Psoas muscle (tissue), 8 donors: ENCODE results near the gene TET2. TPM values are rescaled to one million over a fixed set of nuclear protein-coding genes. Genes with fewer than 3 reads are reported as not detected.

ENCODE experiments used
- ATAC-seq, 4 donors: fragments of 200-7000 bp; cut with Tn5 transposase; one replicate each; pipeline ENCODE4 v1.9.1; 2020; ENCODE audit warnings: moderate library complexity in 3 of 4, mild to moderate bottlenecking in 2 of 4
- DNase-seq, 2 donors: peaks; one replicate each; pipeline ENCODE4 v3.0.0-alpha.2; 2020
- H3K27ac ChIP-seq: fragments of 200-600 bp; one replicate; pipeline ENCODE4 v1.8.0; 2022
- H3K27me3 ChIP-seq, 3 donors: fragments of 200-600 bp in 1 of 3; one replicate each; pipeline versions ENCODE4 v1.6.1 to v1.8.0; 2013 to 2022; ENCODE audit warnings: low read length in 2 of 3, mild to moderate bottlenecking in 2 of 3, moderate library complexity in 1 of 3; ENCODE audit not compliant: insufficient read depth in 3 of 3
- H3K36me3 ChIP-seq, 2 donors: fragments of 200-600 bp in 1 of 2; one replicate each; pipeline versions ENCODE4 v1.6.1 to v1.8.0; 2013 to 2022; ENCODE audit warnings: low read depth in 1 of 2, mild to moderate bottlenecking in 1 of 2, moderate library complexity in 1 of 2; ENCODE audit not compliant: insufficient read depth in 1 of 2
- H3K4me1 ChIP-seq: fragments of 200-600 bp; one replicate; pipeline ENCODE4 v1.8.0; 2022
- H3K4me3 ChIP-seq: fragments of 200-600 bp; one replicate; pipeline ENCODE4 v1.8.0; 2022; ENCODE audit warnings: mild to moderate bottlenecking
- H3K9me3 ChIP-seq: fragments of 200-600 bp; one replicate; pipeline ENCODE4 v1.8.0; 2022
- CTCF ChIP-seq: fragments of 200-600 bp; IDR thresholded peaks from one replicate; pipeline ENCODE4 v1.8.0; 2022; ENCODE audit warnings: antibody characterized with exemption
- WGBS, 3 donors: extraction: QIAGEN DNeasy Blood & Tissue Kit; methylation state at CpG; one replicate each; pipeline versions ENCODE4 v1.1.6 to v1.1.7; 2013; 5-methylcytosine and 5-hydroxymethylcytosine counted together
- intact Hi-C, 2 donors: fragments of 100-400 bp; cut with DNase I; formaldehyde crosslinking; loops; one replicate each; pipeline versions ENCODE4 v1.11.0 to v1.14.2; 2022
- polyA plus RNA-seq, 3 donors: library from polyadenylated mRNA; stranded (reverse); fragments of 200-250 nt; gene quantifications; one replicate each; pipeline ENCODE4 v1.2.3, GENCODE V29; 2013
- total RNA-seq, 4 donors: library from RNA; stranded (reverse); fragmentation: NEBNext Ultra II Directional in 2 of 4; extraction: Animal tissue kit (Norgen Biotek cat#: 25700) in 2 of 4; gene quantifications; one replicate each; pipeline versions ENCODE4 v1.2.1 to v1.2.4, GENCODE V29; 2021 to 2023
- donor health status: healthy with polysubstance abuse.
- donor health status: DM: no; HTN: no; CAD: no; lungs with moderate emphysema.
- donor health status: Bipolar disorder and iron deficiency.
- donor health status: healthy.
- donor health status: DM: yes; HTN: yes; CAD: no.
- donor health status: DM: no; HTN: no; CAD: no.
- donor health status: DM: no; HTN: no; CAD: no.
- donor health status: DM: yes; HTN: yes; CAD: no.

The TET2 gene
- total and polyA plus RNA-seq, 7 donors, result 1.4 to 24.0 (median 12.4) TPM

GRCh38 chr4:105191621-105192210 is 45.0 kb downstream of the TET2 start:
- peak; percentile 71 to 87 (median 84) for ATAC-seq
- WGBS, 3 donors, result 24 to 29% (median 24%) methylated on average over 3 of the region's 3 CpGs
- Histone ChIP-seq H3K36me3 (peaks cover 0 to 4% of the 10 kb centered on the region in 2 donors), H3K4me3 (no peak overlapping the region), H3K27ac (peak overlapping the region; percentile 4), H3K27me3 (no peaks in the 10 kb centered on the region), H3K4me1 (peaks cover 35% of the 10 kb centered on the region), H3K9me3 (no peaks in the 10 kb centered on the region)
- DNase-seq, result no peak
- no peak for TF ChIP-seq CTCF
- intact Hi-C loops, result loop anchor here in 1 of 2 donors (5.0 kb wide), 1 partner anchor 44 kb away; the partner anchor contains the start of gene TET2

- no peak for ATAC-seq
- Histone ChIP-seq H3K36me3 (peaks cover 0 to 4% of the 10 kb centered on the region in 2 donors), H3K4me1 (peaks cover 43% of the 10 kb centered on the region), H3K4me3 (no peak overlapping the region), H3K9me3 (no peaks in the 10 kb centered on the region), H3K27ac (no peak overlapping the region), H3K27me3 (no peaks in the 10 kb centered on the region)
- no peak for TF ChIP-seq CTCF
- intact Hi-C loops, result loop anchor here in 1 of 2 donors (5.0 kb wide), 1 partner anchor 45 kb away; the partner anchor contains the start of gene TET2
- DNase-seq, result no peak
Measured at GRCh38 chr4:105192474-105192873, 45.8 kb downstream of the TET2 start.

GRCh38 chr4:105192910-105193309 is 46.2 kb downstream of the TET2 start:
- intact Hi-C loops, result loop anchor here in 1 of 2 donors (5.0 kb wide), 1 partner anchor 46 kb away; the partner anchor contains the start of gene TET2
- no peak for TF ChIP-seq CTCF
- no peaks in the 10 kb centered on the region for H3K9me3 ChIP-seq

GRCh38 chr4:105193536-105193935 is 46.9 kb downstream of the TET2 start:
- H3K9me3 ChIP-seq, result no peaks in the 10 kb centered on the region
- intact Hi-C loops, result loop anchor here in 1 of 2 donors (5.0 kb wide), 1 partner anchor 46 kb away; the partner anchor contains the start of gene TET2

More at GRCh38 chr4:105192910-105193309, 46.2 kb downstream of the TET2 start:
- Histone ChIP-seq H3K4me3 (no peak overlapping the region), H3K27ac (no peak overlapping the region), H3K4me1 (peaks cover 44% of the 10 kb centered on the region), H3K36me3 (peaks cover 0 to 4% of the 10 kb centered on the region in 2 donors), H3K27me3 (no peaks in the 10 kb centered on the region)
- ATAC-seq (no peak), DNase-seq (no peak)
- 82 to 93% (median 85%) methylated on average over 1 of the region's 1 CpG for WGBS, 3 donors

More at GRCh38 chr4:105193536-105193935, 46.9 kb downstream of the TET2 start:
- TF ChIP-seq CTCF, result no peak
- no peak overlapping the region for H3K27ac ChIP-seq
- H3K36me3 ChIP-seq, result peaks cover 0 to 4% of the 10 kb centered on the region in 2 donors
- ATAC-seq, result no peak
- H3K4me1 ChIP-seq, result peaks cover 44% of the 10 kb centered on the region
- DNase-seq, result no peak
- H3K27me3 ChIP-seq, result no peaks in the 10 kb centered on the region
- H3K4me3 ChIP-seq, result no peak overlapping the region
- WGBS, 3 donors, result 95 to 99% (median 97%) methylated on average over 3 of the region's 3 CpGs
